ENCODE measurements around the gene GABRE.

The GABRE gene

DNA sequence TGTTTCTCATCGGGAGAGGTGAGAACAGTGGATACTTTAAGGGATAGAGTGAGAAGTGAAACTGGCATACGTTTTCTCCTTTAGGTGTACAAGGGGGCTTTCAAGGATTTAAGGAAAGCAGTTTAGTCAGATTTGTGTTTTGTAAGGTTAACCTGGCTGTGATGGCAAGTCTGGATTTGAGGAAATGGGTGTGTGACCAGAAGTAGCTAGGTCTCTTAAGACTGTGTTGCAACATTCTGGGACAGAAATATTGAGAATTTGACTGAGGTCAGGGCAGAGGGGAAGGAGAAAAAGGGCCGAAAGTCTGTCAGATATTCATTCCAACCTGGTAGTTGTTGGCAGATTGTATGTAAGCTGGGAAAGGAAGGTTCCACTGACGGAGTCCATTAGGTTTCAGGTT lies 10.4 kb upstream of the GABRE start:
- no peaks in the 10 kb centered on the region for H3F3A ChIP-seq (ENCODE audit: insufficient read depth, low read length)
- TF ChIP-seq EZH2 (IDR thresholded peaks at IDR 0.05; ENCODE audit: borderline replicate concordance, low read length), result no peak
- TF ChIP-seq, protein P1, sequence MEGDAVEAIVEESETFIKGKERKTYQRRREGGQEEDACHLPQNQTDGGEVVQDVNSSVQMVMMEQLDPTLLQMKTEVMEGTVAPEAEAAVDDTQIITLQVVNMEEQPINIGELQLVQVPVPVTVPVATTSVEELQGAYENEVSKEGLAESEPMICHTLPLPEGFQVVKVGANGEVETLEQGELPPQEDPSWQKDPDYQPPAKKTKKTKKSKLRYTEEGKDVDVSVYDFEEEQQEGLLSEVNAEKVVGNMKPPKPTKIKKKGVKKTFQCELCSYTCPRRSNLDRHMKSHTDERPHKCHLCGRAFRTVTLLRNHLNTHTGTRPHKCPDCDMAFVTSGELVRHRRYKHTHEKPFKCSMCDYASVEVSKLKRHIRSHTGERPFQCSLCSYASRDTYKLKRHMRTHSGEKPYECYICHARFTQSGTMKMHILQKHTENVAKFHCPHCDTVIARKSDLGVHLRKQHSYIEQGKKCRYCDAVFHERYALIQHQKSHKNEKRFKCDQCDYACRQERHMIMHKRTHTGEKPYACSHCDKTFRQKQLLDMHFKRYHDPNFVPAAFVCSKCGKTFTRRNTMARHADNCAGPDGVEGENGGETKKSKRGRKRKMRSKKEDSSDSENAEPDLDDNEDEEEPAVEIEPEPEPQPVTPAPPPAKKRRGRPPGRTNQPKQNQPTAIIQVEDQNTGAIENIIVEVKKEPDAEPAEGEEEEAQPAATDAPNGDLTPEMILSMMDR (IDR thresholded peaks at IDR 0.05; ENCODE audit: low read length), result no peak
- H3K4me3 ChIP-seq (ENCODE audit: low read depth, low read length, poor library complexity, severe bottlenecking), result no peak overlapping the region
- H3K9me2 ChIP-seq (ENCODE audit: low read depth, low read length), result no peaks in the 10 kb centered on the region
- H3K79me2 ChIP-seq (ENCODE audit: insufficient read depth, low read length), result no peaks in the 10 kb centered on the region
- no peak overlapping the region for H3K27ac ChIP-seq (ENCODE audit: low read depth, low read length, poor library complexity, severe bottlenecking)
- H4K20me1 ChIP-seq (ENCODE audit: insufficient read depth, low read length), result no peaks in the 10 kb centered on the region
- H3K4me1 ChIP-seq (ENCODE audit: insufficient read depth, low read length, severe bottlenecking), result no peaks in the 10 kb centered on the region
- no peak overlapping the region for H3K4me2 ChIP-seq (ENCODE audit: low read length)
- H3K9ac ChIP-seq (ENCODE audit: low read length), result no peak overlapping the region
- H3K36me3 ChIP-seq (ENCODE audit: insufficient read depth, low read length), result no peaks in the 10 kb centered on the region
- no peak overlapping the region for H2AFZ ChIP-seq (ENCODE audit: low read length)
- no peaks in the 10 kb centered on the region for H3K9me3 ChIP-seq (ENCODE audit: low read length)
- no peaks in the 10 kb centered on the region for H3K27me3 ChIP-seq (ENCODE audit: insufficient read depth, low read length)

DNA sequence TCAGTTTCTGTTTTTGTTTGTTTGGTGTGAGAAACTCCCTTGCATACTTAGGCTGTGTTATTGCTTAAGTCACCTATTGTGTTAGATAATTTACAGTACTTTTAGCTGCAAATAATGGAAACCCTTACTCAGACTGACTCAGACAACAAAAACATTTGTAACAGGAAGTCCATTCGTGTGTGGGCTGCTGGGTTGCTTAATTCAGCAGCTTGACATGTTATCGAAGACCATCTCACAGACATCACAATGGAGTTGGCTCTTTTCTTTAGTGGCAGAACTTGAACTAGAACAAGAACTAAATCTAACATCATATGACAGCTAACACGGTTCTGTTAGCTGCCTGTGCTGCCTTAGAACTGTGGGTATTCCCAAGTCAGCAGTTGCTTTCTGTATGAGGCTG lies 9.9 kb upstream of the GABRE start:
- Histone ChIP-seq H3K4me3 (ENCODE audit: low read depth, low read length, poor library complexity, severe bottlenecking) (no peak overlapping the region), H3K27me3 (ENCODE audit: insufficient read depth, low read length) (no peaks in the 10 kb centered on the region), H3K79me2 (ENCODE audit: insufficient read depth, low read length) (no peaks in the 10 kb centered on the region), H4K20me1 (ENCODE audit: insufficient read depth, low read length) (no peaks in the 10 kb centered on the region), H3K4me1 (ENCODE audit: insufficient read depth, low read length, severe bottlenecking) (no peaks in the 10 kb centered on the region), H3K4me2 (ENCODE audit: low read length) (no peak overlapping the region), H3K9me2 (ENCODE audit: low read depth, low read length) (no peaks in the 10 kb centered on the region), H2AFZ (ENCODE audit: low read length) (no peak overlapping the region), H3F3A (ENCODE audit: insufficient read depth, low read length) (no peaks in the 10 kb centered on the region), H3K36me3 (ENCODE audit: insufficient read depth, low read length) (no peaks in the 10 kb centered on the region), H3K27ac (ENCODE audit: low read depth, low read length, poor library complexity, severe bottlenecking) (no peak overlapping the region), H3K9me3 (ENCODE audit: low read length) (no peaks in the 10 kb centered on the region), H3K9ac (ENCODE audit: low read length) (no peak overlapping the region)
- TF ChIP-seq, protein P1 (IDR thresholded peaks at IDR 0.05; ENCODE audit: low read length), result no peak
- TF ChIP-seq EZH2 (IDR thresholded peaks at IDR 0.05; ENCODE audit: borderline replicate concordance, low read length), result no peak

DNA sequence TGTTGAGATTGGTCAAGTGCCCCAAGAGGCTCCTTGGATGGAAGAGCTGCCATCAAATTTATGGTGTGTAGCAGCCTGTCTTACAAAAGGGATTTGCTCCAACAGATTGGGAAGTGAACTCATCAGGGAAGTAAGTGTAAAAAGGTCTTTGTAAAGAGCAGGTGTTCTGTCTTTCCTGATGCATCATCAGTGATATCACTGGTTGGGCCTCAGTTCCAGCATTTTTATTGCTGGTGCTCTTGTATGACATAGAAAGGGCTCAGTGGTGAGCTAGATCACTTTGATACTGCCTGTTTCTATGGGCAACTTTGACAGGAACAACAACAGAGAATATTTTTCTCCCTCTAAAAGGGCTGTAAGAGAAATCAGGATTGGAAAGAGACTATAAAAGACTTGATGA lies 8.7 kb upstream of the GABRE start:
- Histone ChIP-seq H3K9me2 (ENCODE audit: low read depth, low read length) (no peaks in the 10 kb centered on the region), H3F3A (ENCODE audit: insufficient read depth, low read length) (no peaks in the 10 kb centered on the region), H3K9me3 (ENCODE audit: low read length) (no peaks in the 10 kb centered on the region), H3K36me3 (ENCODE audit: insufficient read depth, low read length) (no peaks in the 10 kb centered on the region), H3K4me3 (ENCODE audit: low read depth, low read length, poor library complexity, severe bottlenecking) (no peak overlapping the region), H4K20me1 (ENCODE audit: insufficient read depth, low read length) (no peaks in the 10 kb centered on the region), H3K79me2 (ENCODE audit: insufficient read depth, low read length) (no peaks in the 10 kb centered on the region), H3K9ac (ENCODE audit: low read length) (no peak overlapping the region), H3K27me3 (ENCODE audit: insufficient read depth, low read length) (no peaks in the 10 kb centered on the region), H3K4me1 (ENCODE audit: insufficient read depth, low read length, severe bottlenecking) (no peaks in the 10 kb centered on the region), H3K27ac (ENCODE audit: low read depth, low read length, poor library complexity, severe bottlenecking) (no peak overlapping the region), H2AFZ (ENCODE audit: low read length) (no peak overlapping the region), H3K4me2 (ENCODE audit: low read length) (no peak overlapping the region)
- TF ChIP-seq, protein P1 (IDR thresholded peaks at IDR 0.05; ENCODE audit: low read length), result no peak
- no peak for TF ChIP-seq EZH2 (IDR thresholded peaks at IDR 0.05; ENCODE audit: borderline replicate concordance, low read length)
